GM23338 (cell line): ENCODE results near the gene DDX23. TPM values are rescaled to one million over a fixed set of nuclear protein-coding genes. Genes with fewer than 3 reads are reported as not detected.

ENCODE experiments used
- ATAC-seq: fragments of 200-7000 bp; cut with Tn5 transposase; 3 replicates; pipeline ENCODE4 v1.9.1; 2020
- DNase-seq: peaks from one replicate; pipeline ENCODE4 v3.0.0-alpha.2; 2015; ENCODE audit warnings: low spot score
- H2AFZ ChIP-seq: fragments of 200-600 bp; sonication (generic); 2 replicates; pipeline ENCODE4 v1.8.0; 2016; ENCODE audit warnings: antibody characterized with exemption, mild to moderate bottlenecking, moderate library complexity
- H3F3A ChIP-seq: fragments of 200-600 bp; sonication (generic); replicated peaks from 2 replicates; pipeline ENCODE4 v1.8.0; 2017; ENCODE audit warnings: antibody characterized with exemption, mixed run types, low read depth
- H3K27ac ChIP-seq: fragments of 200-600 bp; sonication (generic); 2 replicates; pipeline ENCODE4 v1.6.1; 2016; ENCODE audit warnings: low read depth
- H3K27me3 ChIP-seq: fragments of 200-600 bp; sonication (generic); 2 replicates; pipeline ENCODE4 v1.8.0; 2016; ENCODE audit warnings: mild to moderate bottlenecking, mixed run types, moderate library complexity; ENCODE audit not compliant: insufficient read depth
- H3K36me3 ChIP-seq: fragments of 200-600 bp; sonication (generic); 2 replicates; pipeline ENCODE4 v1.8.0; 2016; ENCODE audit warnings: mild to moderate bottlenecking; ENCODE audit not compliant: insufficient read depth
- H3K4me1 ChIP-seq: fragments of 200-600 bp; sonication (generic); 2 replicates; pipeline ENCODE4 v1.8.0; 2016; ENCODE audit warnings: mild to moderate bottlenecking, moderate library complexity; ENCODE audit not compliant: insufficient read depth
- H3K4me2 ChIP-seq: fragments of 200-600 bp; sonication (generic); 2 replicates; pipeline ENCODE4 v1.7.1; 2017; ENCODE audit warnings: mixed run types
- H3K4me3 ChIP-seq: fragments of 200-600 bp; sonication (generic); 2 replicates; pipeline ENCODE4 v1.6.1; 2016; ENCODE audit warnings: mixed run types
- H3K79me2 ChIP-seq: fragments of 200-600 bp; sonication (generic); replicated peaks from 2 replicates; pipeline ENCODE4 v1.8.0; 2017; ENCODE audit warnings: mild to moderate bottlenecking; ENCODE audit not compliant: insufficient read depth
- H3K9me2 ChIP-seq: fragments of 200-600 bp; sonication (generic); 2 replicates; pipeline ENCODE4 v1.8.0; 2017; ENCODE audit not compliant: insufficient read depth
- H4K20me1 ChIP-seq: fragments of 200-600 bp; sonication (generic); replicated peaks from 2 replicates; pipeline ENCODE4 v1.8.0; 2017; ENCODE audit warnings: mild to moderate bottlenecking; ENCODE audit not compliant: insufficient read depth
- H3K27ac Mint-ChIP-seq: 2 replicates; pipeline ENCODE4 v1.8.0; 2020; ENCODE audit warnings: inconsistent platforms, mild to moderate bottlenecking, moderate library complexity, mixed read lengths
- H3K27me3 Mint-ChIP-seq: 3 replicates; pipeline ENCODE4 v1.8.0; 2022; ENCODE audit warnings: low read depth, mild to moderate bottlenecking, moderate library complexity, mixed read lengths, inconsistent platforms; ENCODE audit not compliant: insufficient read depth, poor library complexity
- H3K36me3 Mint-ChIP-seq: 3 replicates; pipeline ENCODE4 v1.8.0; 2021; ENCODE audit warnings: low read depth, mild to moderate bottlenecking, inconsistent platforms, moderate library complexity, mixed read lengths
- H3K4me1 Mint-ChIP-seq: 3 replicates; pipeline ENCODE4 v1.8.0; 2020; ENCODE audit warnings: mild to moderate bottlenecking, inconsistent platforms, mixed read lengths
- H3K4me3 Mint-ChIP-seq: 3 replicates; pipeline ENCODE4 v1.8.0; 2021; ENCODE audit warnings: moderate library complexity, mild to moderate bottlenecking, inconsistent platforms, mixed read lengths
- H3K9me3 Mint-ChIP-seq: 3 replicates; pipeline ENCODE4 v1.8.0; 2020; ENCODE audit warnings: moderate library complexity, mild to moderate bottlenecking, inconsistent platforms, mixed read lengths
- CREB1 ChIP-seq: fragments of 250-450 bp; sonication (Bioruptor Pico); IDR thresholded peaks from 2 replicates; pipeline ENCODE4 v1.5.0; 2020; ENCODE audit warnings: low read depth, mild to moderate bottlenecking, moderate library complexity
- ETS1 ChIP-seq: IDR thresholded peaks from 2 replicates; pipeline ENCODE4 v1.6.1; 2016; ENCODE audit warnings: antibody characterized with exemption
- EZH2 ChIP-seq: fragments of 200-600 bp; sonication (generic); IDR thresholded peaks from one replicate; pipeline ENCODE4 v1.8.0; 2017; ENCODE audit warnings: antibody characterized with exemption, mild to moderate bottlenecking, low read depth; ENCODE audit not compliant: unreplicated experiment
- EZH2phosphoT487 ChIP-seq: fragments of 200-600 bp; sonication (generic); IDR thresholded peaks from one replicate; pipeline ENCODE4 v1.8.1; 2018; ENCODE audit warnings: antibody characterized with exemption; ENCODE audit not compliant: unreplicated experiment
- JUNB ChIP-seq: IDR thresholded peaks from one replicate; pipeline ENCODE4 v1.6.1; 2016; ENCODE audit warnings: antibody characterized with exemption; ENCODE audit not compliant: unreplicated experiment
- NANOG ChIP-seq: IDR thresholded peaks from 2 replicates; pipeline ENCODE4 v1.6.1; 2016; ENCODE audit warnings: antibody characterized with exemption, borderline replicate concordance
- POLR2AphosphoS5 ChIP-seq: IDR thresholded peaks from 2 replicates; pipeline ENCODE4 v1.6.1; 2016; ENCODE audit warnings: antibody characterized with exemption, low read depth
- REST ChIP-seq: IDR thresholded peaks from one replicate; pipeline ENCODE4 v1.6.1; 2018; ENCODE audit warnings: antibody characterized with exemption; ENCODE audit not compliant: unreplicated experiment
- STAT1 ChIP-seq: IDR thresholded peaks from one replicate; pipeline ENCODE4 v1.6.1; 2016; ENCODE audit warnings: antibody characterized with exemption; ENCODE audit not compliant: unreplicated experiment
- ZNF114 ChIP-seq: fragments of 250-450 bp; sonication (Bioruptor Pico); IDR thresholded peaks from 2 replicates; pipeline ENCODE4 v1.5.0; 2020; ENCODE audit warnings: mild to moderate bottlenecking, moderate library complexity
- ZNF331 ChIP-seq: fragments of 250-450 bp; sonication (Bioruptor Pico); IDR thresholded peaks from 2 replicates; pipeline ENCODE4 v1.5.0; 2020; ENCODE audit warnings: low read depth, mild to moderate bottlenecking, moderate library complexity
- polyA plus RNA-seq: library from polyadenylated mRNA; unstranded; fragments of >200 nt; fragmentation: Nextera tagmentation; extraction: Ambion mirVana; gene quantifications from 2 replicates; pipeline ENCODE4 v1.2.1, GENCODE V29; 2016
- total RNA-seq: library from RNA; depleted of rRNA; stranded (reverse); fragments of >200 nt; shearing (Covaris generic); gene quantifications from 2 replicates; pipeline ENCODE4 v1.2.3, GENCODE V29; 2014

DDX23 gene
- total and polyA plus RNA-seq, 2 experiments from 2014 or later = 31.7 to 78.5 TPM

- Histone ChIP-seq H3K27me3 (no peaks in the 10 kb centered on the region), H3K36me3 (peaks cover 10% of the 10 kb centered on the region), H3K27ac (no peak overlapping the region), H3K9me2 (no peaks in the 10 kb centered on the region), H3F3A (no peaks in the 10 kb centered on the region), H2AFZ (no peak overlapping the region), H3K4me3 (no peak overlapping the region), H4K20me1 (peaks cover 10% of the 10 kb centered on the region), H3K4me2 (no peak overlapping the region), H3K79me2 (no peaks in the 10 kb centered on the region), H3K4me1 (peaks cover 4% of the 10 kb centered on the region; the same call in 1 of the 2 replicates)
- H3K4me3 Mint-ChIP-seq = no peak overlapping the region
- ATAC-seq (no peak), DNase-seq (no peak)
- H3K27ac Mint-ChIP-seq = no peak overlapping the region
- peaks cover 9% of the 10 kb centered on the region for H3K4me1 Mint-ChIP-seq
- no peaks in the 10 kb centered on the region for H3K9me3 Mint-ChIP-seq
- H3K27me3 Mint-ChIP-seq = peaks cover 2% of the 10 kb centered on the region
- TF ChIP-seq POLR2AphosphoS5 = no peak
- TF ChIP-seq EZH2phosphoT487 = no peak
- TF ChIP-seq STAT1 = no peak
- no peak for TF ChIP-seq ETS1
- TF ChIP-seq EZH2 = no peak
- H3K36me3 Mint-ChIP-seq = peaks cover 39% of the 10 kb centered on the region
Observed at GRCh38 chr12:48857278-48857994, 5.5 kb upstream of the DDX23 start.

GRCh38 chr12:48856379-48856778, 4.4 kb upstream of the DDX23 start:
- Mint-ChIP-seq H3K9me3 (no peaks in the 10 kb centered on the region), H3K36me3 (peaks cover 30% of the 10 kb centered on the region), H3K27me3 (peaks cover 6% of the 10 kb centered on the region), H3K27ac (no peak overlapping the region), H3K4me3 (no peak overlapping the region), H3K4me1 (peaks cover 8% of the 10 kb centered on the region)
- peaks cover 3% of the 10 kb centered on the region; the same call in 1 of the 2 replicates for H3K36me3 ChIP-seq
- no peak for DNase-seq
- no peak overlapping the region for H3K4me2 ChIP-seq
- H3K4me1 ChIP-seq = peaks cover 4% of the 10 kb centered on the region; the same call in 1 of the 2 replicates
- H3K9me2 ChIP-seq = no peaks in the 10 kb centered on the region
- H2AFZ ChIP-seq = no peak overlapping the region
- no peaks in the 10 kb centered on the region for H3K27me3 ChIP-seq
- H3K27ac ChIP-seq = no peak overlapping the region
- no peak overlapping the region for H3K4me3 ChIP-seq
- peaks cover 6% of the 10 kb centered on the region; the same call in 1 of the 2 replicates for H4K20me1 ChIP-seq
- no peaks in the 10 kb centered on the region for H3F3A ChIP-seq
- no peak for ATAC-seq
- peaks cover 4% of the 10 kb centered on the region for H3K79me2 ChIP-seq
- no peak for TF ChIP-seq ZNF331 (CRISPR knock-in tag)
- TF ChIP-seq ZNF114 = no peak
- no peak for TF ChIP-seq STAT1
- no peak for TF ChIP-seq REST
- TF ChIP-seq ETS1 = no peak
- TF ChIP-seq JUNB = no peak
- TF ChIP-seq EZH2 = no peak
- TF ChIP-seq CREB1 = no peak
- TF ChIP-seq POLR2AphosphoS5 = no peak
- TF ChIP-seq NANOG = no peak
